H1 (cell line): Measurements from ENCODE around the gene LPP. TPM values are rescaled to one million over a fixed set of nuclear protein-coding genes. Genes with fewer than 3 reads are reported as not detected.

Experiments used
- CTCF ChIA-PET: fragments of 300-600 bp; sonication (Branson Sonifier 250); formaldehyde crosslinking; loops from one replicate; lab custom pipeline; 2021; ENCODE audit not compliant: partially characterized antibody; lab: Charles Lee
- POLR2A ChIA-PET: fragments of 300-600 bp; sonication (Branson Sonifier 250); formaldehyde crosslinking; loops from one replicate; lab custom pipeline; 2021; ENCODE audit warnings: inconsistent platforms; ENCODE audit not compliant: partially characterized antibody; lab: Charles Lee
- DNase-seq, 2 experiments: peaks; one replicate each; pipeline versions ENCODE4 v3.0.0 to v3.0.0-alpha.2; 2010 to 2022; ENCODE audit warnings: low spot score in 2 of 2, low read depth in 1 of 2, mixed read lengths in 1 of 2
- FAIRE-seq: peaks from 2 replicates; lab custom pipeline; 2011; peaks lifted over from hg19 to GRCh38; lab: Jason Lieb, UNC
- H2AFZ ChIP-seq: 2 replicates; pipeline ENCODE4 v1.8.1; 2012; ENCODE audit warnings: low read length, inconsistent platforms
- H2AK5ac ChIP-seq: 2 replicates; pipeline ENCODE4 v1.6.1; 2013; ENCODE audit warnings: low read depth, low read length
- H2BK120ac ChIP-seq: replicated peaks from 2 replicates; pipeline ENCODE3; 2013; ENCODE audit warnings: low read depth, low read length, inconsistent platforms
- H2BK12ac ChIP-seq: 2 replicates; pipeline ENCODE4 v1.6.1; 2013; ENCODE audit warnings: low read depth, low read length
- H2BK15ac ChIP-seq: 2 replicates; pipeline ENCODE4 v1.6.1; 2013; ENCODE audit warnings: low read length
- H2BK20ac ChIP-seq: 2 replicates; pipeline ENCODE4 v1.6.1; 2013; ENCODE audit warnings: low read length
- H2BK5ac ChIP-seq: 2 replicates; pipeline ENCODE4 v1.6.1; 2013; ENCODE audit warnings: low read depth, low read length
- H3K14ac ChIP-seq: 2 replicates; pipeline ENCODE4 v1.6.1; 2013; ENCODE audit warnings: inconsistent platforms; ENCODE audit not compliant: insufficient read length
- H3K18ac ChIP-seq: 2 replicates; pipeline ENCODE4 v1.6.1; 2013; ENCODE audit warnings: low read length; ENCODE audit errors: extremely low read depth
- H3K23ac ChIP-seq: 2 replicates; pipeline ENCODE4 v1.6.1; 2013; ENCODE audit warnings: inconsistent platforms; ENCODE audit not compliant: insufficient read length
- H3K23me2 ChIP-seq: 2 replicates; pipeline ENCODE4 v1.6.1; 2013; ENCODE audit warnings: low read depth, low read length
- H3K27ac ChIP-seq: 2 replicates; pipeline ENCODE4 v1.6.1; 2011; ENCODE audit warnings: low read depth, low read length, inconsistent platforms
- H3K27me3 ChIP-seq, 4 experiments: replicated peaks in 1 of 4; 1 replicate in 1 of 4; 2 replicates in 3 of 4; pipeline versions ENCODE4 v1.6.1 to v1.8.1; 2011 to 2013; ENCODE audit warnings: low read length in 3 of 4, mild to moderate bottlenecking in 3 of 4, inconsistent platforms in 2 of 4, mixed read lengths in 2 of 4, moderate library complexity in 1 of 4; ENCODE audit not compliant: control insufficient read depth in 3 of 4, insufficient read depth in 3 of 4; ENCODE audit errors: extremely low read depth in 1 of 4
- H3K36me3 ChIP-seq, 4 experiments: 2 replicates each; pipeline versions ENCODE4 v1.6.1 to v1.8.1; 2011 to 2013; ENCODE audit warnings: mild to moderate bottlenecking in 4 of 4, low read length in 3 of 4, moderate library complexity in 2 of 4, control low read depth in 1 of 4, inconsistent platforms in 1 of 4; ENCODE audit not compliant: insufficient read depth in 4 of 4, control insufficient read depth in 2 of 4
- H3K4ac ChIP-seq: replicated peaks from 2 replicates; pipeline ENCODE3; 2013; ENCODE audit warnings: low read length, low read depth, mixed read lengths, inconsistent platforms; ENCODE audit not compliant: insufficient read length
- H3K4me1 ChIP-seq, 4 experiments: replicated peaks in 1 of 4; 1 replicate in 1 of 4; 2 replicates in 3 of 4; pipeline versions ENCODE4 v1.6.1 to v1.8.1; 2011 to 2013; ENCODE audit warnings: low read length in 3 of 4, inconsistent platforms in 2 of 4, mixed read lengths in 1 of 4; ENCODE audit not compliant: insufficient read depth in 4 of 4, control insufficient read depth in 3 of 4
- H3K4me2 ChIP-seq, 2 experiments: 2 replicates each; pipeline versions ENCODE4 v1.6.1 to v1.8.1; 2011 to 2013; ENCODE audit warnings: low read depth in 2 of 2, low read length in 2 of 2, control low read depth in 1 of 2, inconsistent platforms in 1 of 2, mild to moderate bottlenecking in 1 of 2; ENCODE audit not compliant: insufficient read depth in 1 of 2
- H3K4me3 ChIP-seq, 4 experiments: fragments of 200-600, 300-600 bp in 1 of 4; sonication (generic), shearing (Covaris generic), sonication (Bioruptor Twin) in 1 of 4; 2 replicates each; pipeline versions ENCODE4 v1.5.1 to v1.8.1; 2011 to 2016; ENCODE audit warnings: low read length in 4 of 4, low read depth in 3 of 4, control low read depth in 2 of 4, inconsistent platforms in 2 of 4, mild to moderate bottlenecking in 2 of 4, mixed read lengths in 1 of 4, moderate library complexity in 1 of 4; ENCODE audit not compliant: insufficient read depth in 2 of 4; ENCODE audit errors: extremely low read depth in 1 of 4
- H3K56ac ChIP-seq: replicated peaks from 2 replicates; pipeline ENCODE3; 2013; ENCODE audit warnings: low read depth, mild to moderate bottlenecking, mixed read lengths, low read length, inconsistent platforms; ENCODE audit not compliant: insufficient read length
- H3K79me1 ChIP-seq: 2 replicates; pipeline ENCODE4 v1.6.1; 2013; ENCODE audit warnings: low read depth, low read length, control low read depth
- H3K79me2 ChIP-seq, 2 experiments: 2 replicates each; pipeline versions ENCODE4 v1.6.1 to v1.8.1; 2012 to 2013; ENCODE audit warnings: low read length in 2 of 2, mild to moderate bottlenecking in 2 of 2, inconsistent platforms in 1 of 2; ENCODE audit not compliant: insufficient read depth in 2 of 2, control insufficient read depth in 1 of 2
- H3K9ac ChIP-seq, 4 experiments: replicated peaks in 1 of 4; 1 replicate in 1 of 4; 2 replicates in 3 of 4; pipeline versions ENCODE4 v1.6.1 to v1.8.1; 2011 to 2013; ENCODE audit warnings: low read depth in 3 of 4, low read length in 3 of 4, control low read depth in 2 of 4, mild to moderate bottlenecking in 2 of 4, moderate library complexity in 2 of 4, inconsistent platforms in 1 of 4; ENCODE audit errors: extremely low read depth in 1 of 4
- H3K9me3 ChIP-seq, 2 experiments: 2 replicates each; pipeline versions ENCODE4 v1.6.1 to v1.8.1; 2012 to 2013; ENCODE audit warnings: mild to moderate bottlenecking in 2 of 2, moderate library complexity in 2 of 2, control low read depth in 1 of 2, inconsistent platforms in 1 of 2, low read depth in 1 of 2, low read length in 1 of 2, mixed read lengths in 1 of 2; ENCODE audit not compliant: insufficient read depth in 2 of 2
- H4K20me1 ChIP-seq, 2 experiments: replicated peaks in 1 of 2; 2 replicates each; pipeline versions ENCODE3 to v1.8.1; 2011 to 2013; ENCODE audit warnings: inconsistent platforms in 2 of 2, low read length in 2 of 2, mild to moderate bottlenecking in 1 of 2; ENCODE audit not compliant: insufficient read depth in 2 of 2, control insufficient read depth in 1 of 2
- H4K5ac ChIP-seq: 2 replicates; pipeline ENCODE4 v1.6.1; 2013; ENCODE audit warnings: low read length, low read depth, mixed read lengths, inconsistent platforms; ENCODE audit not compliant: insufficient read length
- H4K8ac ChIP-seq: 2 replicates; pipeline ENCODE4 v1.8.0; 2013; ENCODE audit warnings: mild to moderate bottlenecking, moderate library complexity, low read length, inconsistent platforms; ENCODE audit not compliant: insufficient read depth; ENCODE audit errors: extremely low read depth
- H4K91ac ChIP-seq: replicated peaks from 2 replicates; pipeline ENCODE3; 2013; ENCODE audit warnings: low read length, mixed read lengths, inconsistent platforms; ENCODE audit not compliant: insufficient read length
- CTCF ChIP-seq, 3 experiments: IDR thresholded peaks; 1 replicate in 2 of 3; 2 replicates in 1 of 3; pipeline versions ENCODE4 v1.5.1 to v1.6.1; 2011; ENCODE audit warnings: low read length in 3 of 3, mild to moderate bottlenecking in 3 of 3, inconsistent platforms in 2 of 3, low read depth in 1 of 3, moderate library complexity in 1 of 3; ENCODE audit not compliant: insufficient read depth in 1 of 3; ENCODE audit errors: control extremely low read depth in 1 of 3
- KDM4A ChIP-seq: IDR thresholded peaks from one replicate; pipeline ENCODE4 v1.7.1; 2012; ENCODE audit warnings: low read depth, mild to moderate bottlenecking, moderate library complexity, low read length, inconsistent platforms; ENCODE audit not compliant: severe bottlenecking
- RAD21 ChIP-seq, 2 experiments: IDR thresholded peaks in 1 of 2; conservative IDR thresholded peaks in 1 of 2; 2 replicates each; pipeline ENCODE4 v1.6.1; 2011; ENCODE audit warnings: low read depth in 2 of 2, low read length in 2 of 2, improper control_type of control experiment in 1 of 2, inconsistent platforms in 1 of 2, mild to moderate bottlenecking in 1 of 2, moderate library complexity in 1 of 2
- RFX5 ChIP-seq: IDR thresholded peaks from 2 replicates; pipeline ENCODE4 v1.6.1; 2011; ENCODE audit warnings: low read depth, low read length, improper control_type of control experiment, borderline replicate concordance
- WGBS, 2 experiments: shearing (Covaris generic) in 1 of 2; methylation state at CpG; one replicate each; pipeline versions ENCODE4 v1.1.6 to v1.1.7; 2013 to 2015; ENCODE audit warnings: low lambda C conversion rate in 2 of 2, mixed read lengths in 2 of 2, inconsistent platforms in 1 of 2, low coverage in 1 of 2, missing lambda C conversion rate in 1 of 2; ENCODE audit not compliant: insufficient replicate concordance in 2 of 2, insufficient coverage in 1 of 2, insufficient read length in 1 of 2; ENCODE audit errors: extremely low coverage in 1 of 2, missing lambda C conversion rate in 1 of 2; 5-methylcytosine and 5-hydroxymethylcytosine counted together
- polyA plus RNA-seq, 7 experiments: library from polyadenylated mRNA; depleted of rRNA in 3 of 7; stranded (reverse) in 5 of 7; unstranded in 2 of 7; fragments of >200 nt in 5 of 7; fragments of 200-250 nt in 2 of 7; gene quantifications; 1 replicate in 5 of 7; 2 replicates in 1 of 7; 4 replicates in 1 of 7; pipeline versions ENCODE4 v1.2.1 to v1.2.3, GENCODE V29; 2011 to 2013; ENCODE audit warnings: missing spikeins in 2 of 7, mixed read lengths in 2 of 7
- total RNA-seq: library from RNA; stranded (reverse); fragmentation: NEBNext Ultra II Directional; extraction: Animal tissue kit (Norgen Biotek cat#: 25700); gene quantifications from 2 replicates; pipeline ENCODE4 v1.2.1, GENCODE V29; 2021

Gene LPP
- total and polyA plus RNA-seq, 2 of the 8 experiments (the other 6 are each of a cell fraction or from before 2014, with no cell fraction given): 10.0 to 53.3 TPM

- H2BK120ac ChIP-seq: no peak overlapping the region
- no peak overlapping the region for H4K91ac ChIP-seq
- no peak overlapping the region for H3K27ac ChIP-seq
- no peak overlapping the region for H2AK5ac ChIP-seq
- H2BK12ac ChIP-seq: no peak overlapping the region
- H3K23ac ChIP-seq: no peak overlapping the region
- no peak overlapping the region for H3K4me2 ChIP-seq
- H4K8ac ChIP-seq: no peak overlapping the region
- no peaks in the 10 kb centered on the region for H3K4me1 ChIP-seq
- no peak overlapping the region for H2BK15ac ChIP-seq
- no peaks in the 10 kb centered on the region for H3K36me3 ChIP-seq
- ChIA-PET POLR2A (no interaction called here), CTCF (interaction anchor here (0.7 to 6.8 kb wide), 7 partner anchors 13 to 121 kb away, joined by 3 to 60 read pairs (median 3); no protein-coding TSS in a partner anchor)
- no peak overlapping the region for H3K4me3 ChIP-seq
- no peak overlapping the region for H2AFZ ChIP-seq
- no peaks in the 10 kb centered on the region for H4K20me1 ChIP-seq
- H3K18ac ChIP-seq: no peak overlapping the region
- no peaks in the 10 kb centered on the region for H3K27me3 ChIP-seq
- DNase-seq: no peak
- no peak overlapping the region for H3K56ac ChIP-seq
- H2BK20ac ChIP-seq: no peak overlapping the region
- no peak overlapping the region for H4K5ac ChIP-seq
- peak; percentile 23 to 39; a peak in 2 of 4 replicates for TF ChIP-seq RAD21 (IDR thresholded peaks at IDR 0.05 in 1 of 2, conservative IDR thresholded peaks at IDR 0.05 in 1 of 2; ENCODE audit: low read depth in 2 of 2, low read length in 2 of 2)
- peak in 2 of 3 experiments; percentile 30 to 35; a peak in 1 of 4 replicates for TF ChIP-seq CTCF (IDR thresholded peaks at IDR 0.05; ENCODE audit: control extremely low read depth in 1 of 3, insufficient read depth in 1 of 3, low read depth in 1 of 3, low read length in 3 of 3)
- no peak for TF ChIP-seq RFX5
- TF ChIP-seq KDM4A: no peak
- H3K23me2 ChIP-seq: no peaks in the 10 kb centered on the region
- WGBS, 2 experiments: 86% methylated on average over 3 of the region's 3 CpGs; no CpG with 5 or more reads in 1 of the 2 experiments
- no peaks in the 10 kb centered on the region for H3K79me2 ChIP-seq
- no peak overlapping the region for H3K4ac ChIP-seq
- H3K79me1 ChIP-seq: no peaks in the 10 kb centered on the region
- FAIRE-seq: no peak
- no peak overlapping the region for H3K9ac ChIP-seq
- H3K9me3 ChIP-seq: no peaks in the 10 kb centered on the region
- H2BK5ac ChIP-seq: no peak overlapping the region
- H3K14ac ChIP-seq: no peak overlapping the region
Measured at GRCh38 chr3:188834349-188834748, 680.4 kb downstream of the LPP start.
